ENCODE measurements around the gene WIPF2. TPM values are rescaled to one million over a fixed set of nuclear protein-coding genes. Genes with fewer than 3 reads are reported as not detected.

The WIPF2 gene
- total RNA-seq, 1 donor, result 4.6 TPM

DNA sequence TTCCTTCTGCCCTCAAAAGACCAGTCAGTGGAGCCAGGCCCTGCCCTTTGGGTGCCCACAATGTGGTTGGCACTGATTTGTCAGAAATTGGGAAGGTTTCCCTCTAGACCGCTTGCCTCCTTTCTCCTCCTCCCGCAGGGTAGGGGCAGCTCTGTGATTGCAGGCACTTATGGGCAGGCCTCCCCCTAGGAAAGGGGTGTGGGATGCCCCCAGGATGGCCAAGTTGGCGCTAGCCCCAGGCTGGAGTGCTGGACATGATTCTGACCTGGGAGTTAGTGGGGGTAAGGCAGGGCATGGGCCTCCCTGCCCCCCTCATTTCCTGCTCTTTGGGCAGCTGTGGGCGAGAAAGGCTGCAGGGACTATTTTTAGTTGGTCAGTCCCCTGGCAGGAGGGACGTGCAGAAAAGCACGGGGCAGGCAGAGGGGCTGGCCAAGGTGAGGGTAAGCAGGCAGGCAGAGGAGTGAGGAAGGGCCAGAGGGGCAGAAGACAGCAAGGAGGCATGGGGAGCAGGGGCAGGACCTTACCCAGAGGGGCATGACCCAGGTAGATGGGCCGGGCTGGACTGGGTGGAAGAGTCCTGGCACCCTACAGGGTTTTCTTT lies 93.1 kb downstream of the WIPF2 start:
- no peak for DNase-seq (ENCODE audit: low read depth in 2 of 3, low spot score in 2 of 3)

DNA sequence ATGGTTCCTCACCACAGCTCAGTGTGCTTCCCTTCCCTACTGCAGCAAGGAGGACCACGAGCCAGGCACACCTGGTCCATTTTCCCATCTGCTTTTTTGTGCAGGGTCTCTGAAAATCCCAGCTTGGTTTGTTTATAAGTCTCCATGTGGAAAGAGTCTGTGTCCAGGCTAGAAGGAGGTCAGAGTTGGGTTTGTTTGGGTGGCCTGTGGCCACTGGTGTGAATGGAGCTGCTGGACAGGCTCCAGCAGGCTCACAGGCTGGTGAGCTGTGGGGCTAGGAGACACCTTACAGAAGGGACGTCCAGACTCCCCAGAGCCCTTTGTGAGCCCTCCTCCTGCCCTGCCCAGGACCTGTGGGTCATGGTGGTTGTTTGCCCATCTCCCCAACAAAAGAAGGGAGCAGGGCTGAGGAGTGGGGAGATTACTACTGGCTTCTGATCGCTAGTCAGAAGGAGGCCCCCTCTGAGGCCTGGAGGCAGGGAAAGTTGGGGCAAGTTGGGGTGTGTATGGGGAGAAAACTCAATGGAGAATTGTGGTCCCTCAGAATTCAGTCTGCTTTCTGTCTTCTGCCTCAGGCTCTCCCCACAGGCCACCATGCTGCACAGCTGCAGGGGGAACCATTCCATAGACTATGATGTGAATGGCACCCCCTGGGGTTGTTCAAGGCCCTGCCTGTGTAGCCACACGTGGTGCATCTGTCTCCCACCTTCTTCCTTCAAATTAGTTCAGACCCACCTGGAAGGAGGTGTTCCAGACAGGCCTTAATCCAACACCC lies 94.0 kb downstream of the WIPF2 start:
- no peak for DNase-seq (ENCODE audit: low read depth in 2 of 3, low spot score in 2 of 3)

DNA sequence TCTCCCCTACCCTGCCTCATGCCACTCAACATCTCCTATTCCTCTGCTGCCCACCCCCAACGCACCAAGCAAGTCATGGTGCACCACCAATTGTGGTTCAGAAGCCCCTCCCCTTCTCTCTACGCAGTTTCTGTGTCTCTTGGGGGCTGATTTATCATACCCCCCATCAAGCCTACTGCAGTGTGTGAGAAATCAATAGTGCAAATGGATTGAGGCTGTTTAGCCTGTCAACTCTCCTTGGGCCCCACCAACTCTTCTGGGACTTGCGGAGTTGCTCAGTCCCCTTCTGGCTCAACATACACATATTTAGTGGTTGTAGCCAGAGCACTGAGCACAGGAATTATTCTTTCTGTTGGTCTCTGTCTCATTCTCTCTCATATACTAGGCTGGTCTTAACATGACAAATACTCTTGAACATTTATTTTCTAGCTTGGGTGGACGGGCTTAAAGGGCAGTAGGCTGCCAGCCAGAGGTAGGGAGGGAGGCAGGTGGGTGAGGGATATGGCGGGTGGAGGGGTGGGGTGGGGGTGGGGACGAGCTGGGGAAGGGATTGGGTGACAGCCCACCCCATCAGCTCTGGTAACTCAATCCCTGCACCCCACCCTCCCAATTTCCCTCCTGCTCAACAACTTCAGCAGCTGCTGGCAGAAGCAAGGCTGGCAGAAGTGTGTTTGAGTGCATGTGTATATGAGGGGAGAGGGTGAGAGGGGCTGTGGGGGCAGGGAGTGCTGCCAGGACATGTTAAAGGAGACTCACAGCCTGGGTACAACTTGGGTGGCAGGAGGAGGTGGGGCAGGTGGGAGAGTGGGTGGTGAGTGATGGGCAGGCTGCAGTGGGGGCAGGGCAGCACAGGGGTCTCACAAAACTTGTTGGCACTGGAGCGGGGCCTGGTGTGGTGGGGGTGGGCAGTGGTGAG lies 94.8 kb downstream of the WIPF2 start:
- no peak for DNase-seq (ENCODE audit: low read depth in 2 of 3, low spot score in 2 of 3)

DNA sequence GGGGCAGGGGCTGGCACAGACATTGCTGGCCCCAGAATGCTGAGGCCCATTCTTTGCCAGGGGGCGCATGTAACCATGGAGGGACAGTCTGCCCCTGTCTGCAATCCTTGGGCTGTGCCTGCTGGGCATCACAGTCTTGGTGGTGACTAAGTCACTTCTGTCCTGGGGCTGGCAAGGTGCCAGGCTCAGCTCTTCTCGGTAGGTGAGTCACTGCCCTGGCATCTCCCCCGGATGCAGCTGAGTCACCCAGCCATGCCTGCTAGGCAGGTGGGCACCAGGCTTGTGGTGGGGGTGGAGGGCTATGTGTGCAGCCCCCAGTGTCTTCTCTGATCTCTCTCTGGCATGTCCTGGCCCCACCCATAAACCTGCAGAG lies 95.5 kb downstream of the WIPF2 start:
- peak in 2 of 3 donors; percentile 98 for DNase-seq (ENCODE audit: low read depth in 2 of 3, low spot score in 2 of 3)

DNA sequence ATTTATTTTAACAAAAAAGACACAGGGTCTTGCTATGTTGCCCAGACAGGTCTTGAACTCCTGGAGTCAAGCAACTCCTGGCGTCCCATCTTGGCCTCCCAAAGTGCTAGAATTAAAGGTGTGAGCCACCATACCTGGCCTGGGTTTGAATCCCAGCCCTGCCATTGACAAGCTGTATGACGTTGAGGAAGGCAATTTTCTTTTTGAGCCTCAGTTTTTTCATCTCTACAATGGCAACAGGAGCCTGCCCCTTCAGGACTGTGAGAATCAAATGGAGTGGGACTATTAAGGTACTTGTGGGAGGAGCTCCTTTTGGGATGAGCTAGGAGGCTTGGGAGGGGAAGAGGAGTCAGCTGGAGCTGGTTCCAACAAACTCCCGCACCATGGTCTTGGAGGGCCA lies 96.1 kb downstream of the WIPF2 start:
- DNase-seq (ENCODE audit: low read depth in 2 of 3, low spot score in 2 of 3), result no peak

DNA sequence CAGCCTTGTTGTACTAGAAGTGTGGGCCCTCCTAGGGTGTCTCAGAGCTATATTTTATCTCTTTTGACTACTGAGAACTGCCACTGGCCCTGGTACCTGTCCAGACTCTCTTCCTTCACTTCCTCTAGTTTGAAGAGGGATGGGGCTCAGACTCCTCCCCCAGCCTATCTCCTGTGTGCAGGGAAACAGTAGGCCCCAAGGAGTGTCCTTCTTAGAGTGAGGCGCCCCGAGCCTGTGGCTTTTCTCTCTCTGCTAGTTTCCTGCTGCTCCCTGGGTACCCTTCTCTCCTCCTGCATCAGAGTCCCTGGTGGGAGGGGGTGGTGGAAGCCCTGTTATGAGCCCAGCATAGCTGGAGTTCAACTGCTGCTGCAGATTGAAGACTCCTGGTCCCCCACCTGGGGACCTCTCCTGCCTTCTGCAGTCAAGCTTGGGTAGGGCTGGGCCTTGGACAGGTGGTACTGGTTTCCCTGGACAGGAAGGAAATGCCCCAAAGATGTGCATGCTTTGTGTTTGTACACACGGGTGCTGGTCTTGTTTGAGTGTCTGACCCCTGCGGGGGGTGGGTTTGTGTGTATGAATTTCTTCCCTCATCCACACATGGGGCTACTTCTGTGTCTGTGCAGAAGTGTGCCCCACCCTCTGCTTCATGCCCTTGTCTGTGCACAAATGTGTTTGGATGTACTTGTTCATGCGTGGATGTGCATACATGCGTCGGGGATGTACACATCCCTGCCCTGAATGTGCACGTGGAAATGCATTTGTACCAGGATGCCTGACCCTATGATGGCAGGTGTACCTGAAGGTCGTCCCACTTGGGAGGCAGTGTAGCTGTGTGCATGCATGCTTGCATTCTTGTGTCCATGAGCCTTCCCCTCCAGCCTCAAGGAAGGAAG lies 96.8 kb downstream of the WIPF2 start:
- DNase-seq (ENCODE audit: low read depth in 2 of 3, low spot score in 2 of 3), result peak in 1 of 3 donors; percentile 41

DNA sequence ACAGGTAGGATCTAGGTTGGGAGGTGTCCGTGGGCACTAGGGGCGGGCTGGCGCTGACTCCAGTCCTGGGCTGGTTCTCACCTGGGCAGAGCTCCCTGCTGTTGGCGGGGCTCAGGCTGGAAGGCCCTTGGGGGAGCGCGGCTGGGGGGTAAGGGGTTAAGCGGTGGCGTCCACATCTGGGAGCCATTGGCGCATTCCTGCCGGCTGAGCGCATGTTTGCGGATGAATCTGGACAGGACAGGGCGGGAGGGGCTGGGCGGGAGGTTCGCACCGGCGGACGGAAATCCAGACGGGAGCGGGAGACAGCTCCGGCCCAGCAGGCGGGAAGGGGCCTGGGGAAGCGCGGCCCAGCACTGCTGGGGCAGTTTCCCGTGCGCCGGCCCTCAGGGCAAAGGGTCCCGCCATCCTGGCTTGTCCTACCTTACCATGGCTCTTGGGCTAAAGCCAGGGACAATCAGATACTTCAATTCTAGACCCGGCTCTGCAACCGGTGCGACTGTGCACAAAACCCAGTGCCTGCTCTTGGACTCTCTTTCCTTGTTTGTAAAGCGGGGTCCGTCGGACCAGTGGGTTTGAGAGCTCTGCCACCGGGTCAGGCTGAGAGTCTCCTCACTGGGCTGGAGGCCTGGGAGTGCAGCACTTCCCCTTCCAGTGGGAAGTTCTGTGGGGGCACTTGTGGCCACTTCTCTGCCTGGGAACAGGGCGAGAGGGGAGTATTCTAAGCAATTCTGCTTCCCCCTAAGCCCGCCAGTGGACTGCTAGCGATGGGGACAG lies 97.7 kb downstream of the WIPF2 start:
- no peak for DNase-seq (ENCODE audit: low read depth in 2 of 3, low spot score in 2 of 3)

DNA sequence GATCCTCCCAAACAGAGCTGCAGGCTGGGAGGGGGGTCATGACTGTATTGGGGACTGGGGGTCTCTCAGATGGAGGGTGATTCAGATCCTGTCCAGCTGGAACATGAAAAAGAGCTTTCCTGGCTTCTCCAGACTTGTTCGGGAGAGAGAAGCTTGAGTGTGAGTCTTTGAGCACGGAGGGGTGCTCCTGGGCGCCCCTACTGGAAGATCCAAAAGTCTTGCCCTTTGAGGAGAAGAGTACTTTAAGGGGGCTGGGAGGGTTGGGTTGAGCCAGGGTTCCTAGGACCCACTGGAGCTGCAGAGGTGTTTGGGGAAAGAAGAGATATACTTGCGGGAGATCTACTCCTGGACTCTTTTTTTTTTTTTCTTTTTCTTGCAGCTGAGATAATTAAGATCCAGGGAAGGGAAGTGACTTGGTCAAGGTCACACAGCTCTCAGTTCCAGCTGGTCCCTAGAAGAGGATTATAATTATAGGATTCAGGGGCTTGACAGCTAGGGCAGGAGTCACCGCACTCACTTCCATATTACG lies 98.3 kb downstream of the WIPF2 start:
- DNase-seq (ENCODE audit: low read depth in 2 of 3, low spot score in 2 of 3), result no peak

DNA sequence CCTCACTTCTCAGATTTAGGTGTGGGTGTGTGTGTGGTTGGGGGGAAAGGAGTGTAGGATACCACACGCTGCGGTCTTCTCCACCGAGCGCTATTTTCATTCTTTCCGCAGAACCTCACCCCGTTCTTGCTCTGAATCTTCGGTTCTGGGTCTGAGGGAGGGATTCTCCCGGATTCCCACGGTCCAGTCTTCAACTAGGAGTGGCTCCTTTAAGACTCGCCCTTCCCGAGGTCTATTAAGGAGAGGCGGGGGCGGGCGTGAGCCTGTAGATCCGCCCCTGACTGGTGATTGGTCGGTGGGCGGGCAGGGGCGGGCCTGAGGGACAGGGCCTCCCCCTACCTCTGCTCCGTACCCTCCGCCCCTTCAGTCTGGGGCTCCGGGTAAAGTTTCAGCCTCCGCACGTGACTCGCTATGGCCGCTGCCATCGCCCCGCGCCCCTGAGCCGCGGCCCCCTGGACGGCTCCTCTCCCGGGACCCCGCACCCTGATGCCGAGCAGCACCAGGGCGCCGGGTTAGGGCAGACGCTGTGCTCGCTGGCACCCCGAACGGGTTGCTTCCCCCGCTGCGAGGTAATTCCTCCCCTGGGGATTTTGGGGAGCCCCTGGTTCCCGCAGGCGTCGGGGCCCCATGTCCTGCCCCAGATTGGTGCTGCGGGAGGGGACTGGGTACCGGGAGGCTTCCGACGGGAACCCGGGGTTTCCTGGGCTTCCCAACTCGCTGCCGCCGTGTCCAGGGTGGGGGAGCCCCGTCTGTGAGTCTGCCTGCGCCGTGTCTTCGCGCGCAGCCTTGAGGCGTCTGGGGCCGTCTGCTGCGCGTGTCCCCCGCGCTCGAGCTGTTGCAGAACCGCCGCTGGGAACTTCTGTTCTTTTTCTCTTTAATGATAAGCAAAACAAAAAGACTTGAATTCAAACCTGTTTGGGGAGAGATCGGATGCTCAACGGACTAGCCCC lies 99.1 kb downstream of the WIPF2 start:
- DNase-seq (ENCODE audit: low read depth in 2 of 3, low spot score in 2 of 3), result peak; percentile 77 to 95 (median 93)

DNA sequence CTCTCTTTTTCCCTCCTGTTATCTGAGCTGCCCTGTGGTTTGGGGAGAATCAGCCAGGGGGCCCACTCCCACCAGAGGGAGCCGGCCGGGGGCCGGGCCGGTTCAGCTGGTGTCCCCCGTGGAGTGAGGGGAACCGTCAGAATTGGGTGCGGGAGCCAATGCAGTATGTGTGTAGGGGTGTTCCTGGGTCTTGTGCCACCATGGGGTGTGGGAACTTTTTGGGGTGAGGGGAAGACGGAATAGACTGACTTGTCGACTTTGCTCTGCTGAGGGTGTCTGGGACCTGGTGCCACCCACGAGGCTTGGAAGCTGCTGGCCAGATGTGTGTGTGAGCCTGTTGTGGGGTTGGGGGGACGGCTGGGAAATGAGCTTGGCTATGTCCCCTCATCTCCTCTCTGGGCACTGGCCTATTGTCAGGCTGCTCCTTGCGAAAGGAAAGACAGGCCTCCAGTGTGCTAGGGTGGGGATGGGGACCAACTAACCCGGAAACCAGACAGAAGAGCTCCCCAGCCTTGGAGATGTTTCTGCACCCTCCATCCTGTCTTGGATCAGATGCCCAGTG lies 99.8 kb downstream of the WIPF2 start:
- DNase-seq (ENCODE audit: low read depth in 2 of 3, low spot score in 2 of 3), result no peak

DNA sequence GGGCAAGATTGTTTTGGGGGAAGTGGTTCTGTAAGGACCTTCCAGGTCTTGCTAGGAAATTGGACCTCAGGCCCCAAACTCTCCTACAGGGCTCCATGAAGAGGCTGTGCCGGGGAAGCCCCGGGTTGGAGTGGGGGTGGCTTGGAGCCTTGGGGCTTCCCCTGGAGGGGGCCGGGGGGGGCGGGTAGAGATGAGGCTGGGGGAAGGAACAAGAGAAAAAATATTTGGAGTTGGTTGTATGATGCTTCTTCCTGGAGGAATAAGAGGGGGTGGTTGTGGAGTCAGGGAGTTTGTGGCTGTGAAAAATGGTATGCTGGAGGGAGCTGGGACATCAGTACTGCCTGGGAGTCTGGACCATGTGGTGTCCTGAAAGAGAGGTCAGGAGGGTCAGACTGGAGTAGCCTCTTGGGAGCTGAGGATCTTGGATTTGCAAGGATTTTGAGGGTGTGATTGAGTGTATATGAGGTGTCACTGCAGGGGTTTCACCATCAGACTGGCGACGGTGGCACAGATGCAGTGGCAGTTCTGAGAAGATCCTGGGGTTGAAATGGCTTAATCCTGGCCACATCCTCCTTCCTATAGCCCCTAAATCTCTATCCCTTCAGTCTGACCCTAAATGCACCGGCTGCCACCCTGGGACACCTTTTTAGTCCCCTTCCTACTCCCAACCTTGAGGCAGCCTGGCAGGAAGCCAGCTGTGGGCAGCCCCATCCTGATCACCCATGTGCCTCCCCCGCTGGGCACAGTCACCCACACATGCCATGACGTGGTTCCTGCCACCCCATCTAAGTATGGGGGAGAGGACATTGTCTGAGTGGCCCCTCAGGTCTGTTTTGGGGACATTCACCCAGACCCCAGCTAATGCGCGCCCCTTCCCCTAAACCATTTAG lies 100.8 kb downstream of the WIPF2 start:
- peak in 2 of 3 donors; percentile 80 to 81 for DNase-seq (ENCODE audit: low read depth in 2 of 3, low spot score in 2 of 3)

DNA sequence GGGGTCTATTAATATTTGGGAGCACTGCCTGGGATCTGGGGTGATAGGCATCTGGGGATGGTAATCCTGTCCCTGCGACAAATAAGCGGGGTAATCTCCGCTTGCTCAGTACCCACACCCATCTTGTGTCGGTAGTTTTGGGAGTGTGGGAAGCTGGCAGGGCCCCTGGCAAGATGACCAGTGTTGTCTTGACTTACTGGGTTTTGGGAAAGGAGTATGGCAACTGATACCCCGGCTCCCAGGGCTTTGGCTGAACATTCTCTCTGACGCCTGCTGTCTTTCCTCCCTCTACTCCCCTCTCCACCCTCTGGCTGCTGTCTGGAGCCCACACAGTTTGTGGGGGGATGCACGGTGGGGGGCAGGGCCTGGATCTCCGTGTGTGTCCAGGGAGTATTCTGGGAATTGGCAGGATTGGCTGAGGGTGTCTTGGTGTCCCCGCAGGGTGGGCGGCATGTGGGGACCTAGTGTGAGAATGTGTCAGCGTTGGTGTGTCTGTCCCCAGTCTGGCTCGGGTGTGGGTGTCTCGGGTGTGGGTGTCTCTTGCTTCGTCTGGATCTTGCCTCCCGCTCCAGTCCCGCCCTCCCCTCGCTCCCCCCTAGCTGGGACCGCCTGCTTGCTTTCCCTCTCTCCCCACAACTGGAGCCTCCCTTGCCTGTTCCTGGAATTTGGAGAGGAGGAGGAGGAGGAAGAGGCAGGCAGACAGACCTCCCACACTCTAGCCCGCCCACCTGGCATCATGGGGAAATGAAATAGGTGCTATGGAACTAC lies 101.8 kb downstream of the WIPF2 start:
- DNase-seq (ENCODE audit: low read depth in 2 of 3, low spot score in 2 of 3), result no peak

DNA sequence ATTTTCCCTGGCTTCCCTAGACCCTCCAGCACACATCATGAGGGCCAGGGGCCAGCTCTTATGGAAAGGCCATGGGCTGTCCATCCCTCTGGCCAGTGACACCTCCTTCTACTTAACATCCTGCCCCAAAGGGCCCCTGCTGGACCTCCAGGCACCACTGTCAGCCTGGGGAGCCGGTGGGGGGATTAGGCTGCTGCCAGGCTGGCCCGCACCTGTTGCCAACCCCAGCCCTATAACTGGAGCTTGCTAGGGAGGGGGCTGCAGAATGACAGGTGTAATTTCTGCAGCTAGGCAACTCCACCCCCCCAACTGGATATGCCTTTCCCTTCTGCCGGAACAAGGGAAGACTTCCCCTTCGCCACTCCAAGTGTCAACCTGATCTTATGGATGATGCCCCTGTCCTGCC lies 102.4 kb downstream of the WIPF2 start:
- DNase-seq (ENCODE audit: low read depth in 2 of 3, low spot score in 2 of 3), result no peak

DNA sequence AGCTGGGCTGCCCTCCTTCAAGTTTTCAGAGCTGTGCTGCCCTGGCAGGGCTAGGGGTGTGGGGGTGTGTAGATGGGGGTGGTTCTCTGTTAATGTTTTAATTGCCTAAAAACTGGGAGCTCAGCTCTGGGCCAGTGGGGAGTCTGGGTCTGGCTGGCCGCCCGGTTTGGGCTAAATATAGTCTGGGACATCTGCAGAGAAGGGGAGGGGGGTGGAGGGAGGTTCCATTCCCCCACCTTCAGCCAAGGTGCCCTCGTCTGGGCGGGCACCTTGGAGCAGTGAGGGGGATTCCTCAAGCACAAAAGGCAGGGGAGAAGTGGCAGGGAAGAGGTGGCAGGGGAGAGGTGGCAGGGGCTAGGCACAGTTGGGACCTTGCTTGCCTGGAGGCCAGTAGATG lies 102.9 kb downstream of the WIPF2 start:
- DNase-seq (ENCODE audit: low read depth in 2 of 3, low spot score in 2 of 3), result no peak

DNA sequence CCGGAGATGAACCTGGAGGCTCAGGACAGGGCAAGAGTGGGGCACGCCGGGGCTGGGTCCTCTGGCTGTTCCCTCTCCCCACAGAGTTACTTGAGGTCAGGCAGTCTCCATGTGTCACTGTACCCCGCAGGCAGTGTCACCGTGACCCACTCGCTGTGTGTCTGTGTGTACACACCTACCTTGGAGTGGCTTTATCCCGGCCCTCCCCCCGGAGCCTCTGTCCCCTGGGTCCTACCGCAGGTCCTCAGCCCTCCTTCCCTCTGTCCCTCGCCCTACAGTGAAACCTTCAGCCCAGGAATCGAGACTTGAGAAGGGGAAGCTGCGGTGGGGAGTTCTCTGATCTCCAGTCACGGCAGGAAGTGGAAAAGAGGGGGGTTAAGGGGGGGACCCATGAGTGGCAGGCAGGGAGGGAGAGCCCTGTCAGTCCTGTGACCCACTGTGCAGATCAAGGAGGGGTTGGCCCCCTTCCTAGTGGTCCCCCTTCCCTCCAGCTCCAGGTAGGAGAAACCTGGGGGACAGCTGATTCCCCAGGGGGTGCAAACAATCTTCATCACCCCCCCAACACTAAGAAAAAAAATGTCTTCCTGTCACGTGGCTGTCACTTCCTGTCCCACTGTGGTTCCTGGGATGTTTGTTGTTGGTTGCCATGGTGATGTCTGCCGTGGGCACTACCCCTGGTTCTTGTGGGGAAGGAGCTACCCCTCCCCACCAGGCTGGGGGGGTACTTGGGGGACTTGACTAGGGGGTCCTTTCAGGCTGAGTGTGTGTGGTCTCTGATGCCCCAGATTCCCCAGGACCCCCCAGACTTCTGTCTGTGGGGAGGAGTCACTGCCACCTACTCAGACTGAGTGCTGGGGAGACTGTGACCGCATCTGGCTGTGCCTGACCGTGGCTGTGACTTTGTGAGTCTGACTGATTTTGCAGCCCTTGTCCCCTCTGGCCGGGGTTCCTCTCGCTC lies 103.5 kb downstream of the WIPF2 start:
- peak; percentile 94 to 99 (median 98) for DNase-seq (ENCODE audit: low read depth in 2 of 3, low spot score in 2 of 3)
